ENCODE measurements around the gene EYA2. TPM values are rescaled to one million over a fixed set of nuclear protein-coding genes. Genes with fewer than 3 reads are reported as not detected.

Gene EYA2
- total RNA-seq, 2 experiments from 2014 or later: not detected

- Mint-ChIP-seq H3K36me3 (ENCODE audit: low read depth) (no peaks in the 10 kb centered on the region), H3K27ac (no peak overlapping the region), H3K9me3 (no peaks in the 10 kb centered on the region), H3K4me1 (ENCODE audit: low read depth) (peaks cover 6% of the 10 kb centered on the region), H3K4me3 (no peak overlapping the region), H3K27me3 (peaks cover 11% of the 10 kb centered on the region)
- ATAC-seq (no peak), DNase-seq (peak; percentile 23)
- ChIA-PET POLR2A (interaction anchor here (0.7 kb wide), 1 partner anchor 75 kb away, joined by 3 read pairs; no protein-coding TSS in a partner anchor), CTCF (interaction anchor here (0.6 to 1.6 kb wide), 2 partner anchors 18 to 142 kb away, joined by 3 read pairs; no protein-coding TSS in a partner anchor)
- TF ChIP-seq CTCF (IDR thresholded peaks at IDR 0.05): no peak
- intact Hi-C loops (cut with micrococcal nuclease): no loop called here
These were observed 293.0 kb downstream of the EYA2 start for GRCh38 chr20:47187450-47188195.

DNA sequence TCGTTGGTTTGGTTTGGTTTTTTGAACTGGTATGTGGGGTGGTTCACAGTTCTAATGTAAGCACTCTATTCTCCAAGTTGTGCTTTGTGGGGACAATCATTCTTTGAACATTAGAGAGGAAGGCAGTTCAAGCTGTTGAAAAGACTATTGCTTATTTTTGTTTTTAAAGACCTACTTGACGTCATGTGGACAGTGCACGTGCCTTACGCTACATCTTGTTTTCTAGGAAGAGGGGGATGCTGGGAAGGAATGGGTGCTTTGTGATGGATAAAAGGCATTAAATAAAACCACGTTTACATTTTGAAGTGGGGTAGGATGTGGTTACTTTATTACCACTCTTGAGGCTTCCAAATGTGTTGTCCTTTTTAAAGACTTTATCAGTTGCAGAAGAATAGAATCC, 293.9 kb downstream of the EYA2 start:
- Mint-ChIP-seq H3K27ac (no peak overlapping the region), H3K9me3 (no peaks in the 10 kb centered on the region), H3K27me3 (peaks cover 12% of the 10 kb centered on the region), H3K4me1 (ENCODE audit: low read depth) (peaks cover 6% of the 10 kb centered on the region), H3K36me3 (ENCODE audit: low read depth) (no peaks in the 10 kb centered on the region), H3K4me3 (no peak overlapping the region)
- intact Hi-C loops (cut with micrococcal nuclease): no loop called here
- DNase-seq (no peak), ATAC-seq (no peak)
- CTCF ChIA-PET: interaction anchor here (1.6 to 2.0 kb wide), 3 partner anchors 17 to 195 kb away, joined by 3 to 8 read pairs (median 5); no protein-coding TSS in a partner anchor
- POLR2A ChIA-PET: no interaction called here
- TF ChIP-seq CTCF (IDR thresholded peaks at IDR 0.05): no peak

DNA sequence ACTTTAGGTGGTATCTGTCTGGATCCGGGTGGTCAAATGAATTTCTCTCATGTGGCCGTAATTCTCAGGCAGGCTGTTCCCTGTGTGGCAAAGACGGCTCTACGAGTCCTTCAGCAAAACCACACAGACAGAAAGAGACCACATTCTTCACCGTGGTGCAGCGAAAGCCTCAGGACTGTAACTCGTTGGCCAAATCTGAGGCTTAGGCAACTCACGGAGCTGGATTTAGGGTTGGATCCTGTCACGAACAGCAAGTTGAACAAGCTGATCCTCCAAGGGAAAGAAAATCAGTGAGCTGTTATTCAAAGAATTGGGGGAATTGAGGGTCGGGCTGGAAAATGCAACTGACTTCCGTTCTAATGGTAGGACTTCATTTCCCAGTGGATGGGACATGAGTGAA, 294.4 kb downstream of the EYA2 start:
- DNase-seq: no peak
- H3K36me3 Mint-ChIP-seq (ENCODE audit: low read depth): no peaks in the 10 kb centered on the region
- no peaks in the 10 kb centered on the region for H3K9me3 Mint-ChIP-seq
- TF ChIP-seq CTCF (IDR thresholded peaks at IDR 0.05): no peak
- intact Hi-C loops (cut with micrococcal nuclease): no loop called here
- peaks cover 6% of the 10 kb centered on the region for H3K4me1 Mint-ChIP-seq (ENCODE audit: low read depth)
- H3K27me3 Mint-ChIP-seq: peaks cover 12% of the 10 kb centered on the region
- H3K4me3 Mint-ChIP-seq: no peak overlapping the region
- ChIA-PET POLR2A (no interaction called here), CTCF (interaction anchor here (1.1 to 2.0 kb wide), 3 partner anchors 43 to 194 kb away, joined by 3 to 8 read pairs (median 5); no protein-coding TSS in a partner anchor)
- ATAC-seq: no peak
- no peak overlapping the region for H3K27ac Mint-ChIP-seq

GRCh38 chr20:47191074-47191673, 296.5 kb downstream of the EYA2 start:
- peaks cover 14% of the 10 kb centered on the region for H3K27me3 Mint-ChIP-seq
- H3K9me3 Mint-ChIP-seq: no peaks in the 10 kb centered on the region
- TF ChIP-seq CTCF (IDR thresholded peaks at IDR 0.05): no peak
- H3K36me3 Mint-ChIP-seq (ENCODE audit: low read depth): no peaks in the 10 kb centered on the region
- ChIA-PET CTCF (interaction anchor here (0.9 to 1.2 kb wide), 2 partner anchors 14 to 193 kb away, joined by 3 read pairs; no protein-coding TSS in a partner anchor), POLR2A (no interaction called here)
- DNase-seq: no peak
- H3K4me3 Mint-ChIP-seq: no peak overlapping the region
- no peak overlapping the region for H3K27ac Mint-ChIP-seq
- H3K4me1 Mint-ChIP-seq (ENCODE audit: low read depth): peaks cover 7% of the 10 kb centered on the region
- intact Hi-C loops (cut with micrococcal nuclease): loop anchor here (10.0 kb wide), 1 partner anchor 84 kb away; no protein-coding TSS in a partner anchor
- no peak for ATAC-seq

GRCh38 chr20:47191956-47192355, 297.3 kb downstream of the EYA2 start:
- Mint-ChIP-seq H3K9me3 (no peaks in the 10 kb centered on the region), H3K4me3 (no peak overlapping the region), H3K27me3 (peaks cover 14% of the 10 kb centered on the region), H3K36me3 (ENCODE audit: low read depth) (no peaks in the 10 kb centered on the region), H3K27ac (no peak overlapping the region), H3K4me1 (ENCODE audit: low read depth) (peaks cover 13% of the 10 kb centered on the region)
- DNase-seq (no peak), ATAC-seq (no peak)
- ChIA-PET POLR2A (no interaction called here), CTCF (interaction anchor here (0.9 to 1.2 kb wide), 2 partner anchors 14 to 192 kb away, joined by 3 read pairs; no protein-coding TSS in a partner anchor)
- no peak for TF ChIP-seq CTCF (IDR thresholded peaks at IDR 0.05)
- intact Hi-C loops (cut with micrococcal nuclease): loop anchor here (10.0 kb wide), 1 partner anchor 83 kb away; no protein-coding TSS in a partner anchor
